Mesenchymal stem cell (in vitro differentiated cells and primary cell): ENCODE measurements around the gene HS1BP3.

Source experiments
- DNase-seq: peaks from one replicate; pipeline ENCODE4 v3.0.0-alpha.2; 2013
- H2AFZ ChIP-seq: one replicate; pipeline ENCODE4 v1.6.1; 2013; ENCODE audit warnings: low read depth, mild to moderate bottlenecking, control low read depth, inconsistent platforms, low read length, moderate library complexity
- H2AK5ac ChIP-seq: 2 replicates; pipeline ENCODE4 v1.6.1; 2013; ENCODE audit warnings: low read length, moderate library complexity, mild to moderate bottlenecking, inconsistent platforms; ENCODE audit not compliant: severe bottlenecking
- H2BK120ac ChIP-seq: one replicate; pipeline ENCODE4 v1.6.1; 2013; ENCODE audit warnings: low read depth, mild to moderate bottlenecking, inconsistent platforms, low read length, moderate library complexity
- H2BK12ac ChIP-seq, 2 experiments: one replicate each; pipeline ENCODE4 v1.6.1; 2013; ENCODE audit warnings: inconsistent platforms in 2 of 2, low read length in 2 of 2, mild to moderate bottlenecking in 2 of 2, moderate library complexity in 2 of 2, control low read depth in 1 of 2
- H2BK15ac ChIP-seq: one replicate; pipeline ENCODE4 v1.6.1; 2013; ENCODE audit warnings: mild to moderate bottlenecking, low read depth, inconsistent platforms; ENCODE audit not compliant: poor library complexity, severe bottlenecking
- H2BK5ac ChIP-seq: 2 replicates; pipeline ENCODE4 v1.6.1; 2013; ENCODE audit warnings: low read depth, mild to moderate bottlenecking, low read length, control low read depth, inconsistent platforms; ENCODE audit not compliant: poor library complexity, severe bottlenecking
- H3K14ac ChIP-seq, 2 experiments: one replicate each; pipeline ENCODE4 v1.6.1; 2013; ENCODE audit warnings: inconsistent platforms in 2 of 2, low read length in 2 of 2, control low read depth in 1 of 2, mild to moderate bottlenecking in 1 of 2, moderate library complexity in 1 of 2
- H3K18ac ChIP-seq, 2 experiments: one replicate each; pipeline ENCODE4 v1.6.1; 2013; ENCODE audit warnings: inconsistent platforms in 2 of 2, low read length in 2 of 2, control low read depth in 1 of 2, low read depth in 1 of 2, mild to moderate bottlenecking in 1 of 2
- H3K23ac ChIP-seq, 2 experiments: one replicate each; pipeline ENCODE4 v1.6.1; 2013; ENCODE audit warnings: inconsistent platforms in 2 of 2, low read length in 2 of 2, mild to moderate bottlenecking in 2 of 2, moderate library complexity in 2 of 2, control low read depth in 1 of 2
- H3K27ac ChIP-seq: 2 replicates; pipeline ENCODE4 v1.5.1; 2013; ENCODE audit warnings: mild to moderate bottlenecking, moderate library complexity, low read length, control low read depth, inconsistent platforms; ENCODE audit not compliant: poor library complexity, severe bottlenecking
- H3K27me3 ChIP-seq, 2 experiments: 2 replicates each; pipeline versions ENCODE4 v1.6.1 to v1.7.0; 2013; ENCODE audit warnings: low read length in 2 of 2, mild to moderate bottlenecking in 2 of 2, moderate library complexity in 2 of 2, control low read depth in 1 of 2, inconsistent platforms in 1 of 2; ENCODE audit not compliant: control insufficient read depth in 1 of 2, insufficient read depth in 1 of 2
- H3K36me3 ChIP-seq, 2 experiments: 2 replicates each; pipeline versions ENCODE4 v1.6.1 to v1.7.0; 2013; ENCODE audit warnings: low read length in 2 of 2, control low read depth in 1 of 2, inconsistent platforms in 1 of 2, low read depth in 1 of 2, mild to moderate bottlenecking in 1 of 2; ENCODE audit not compliant: insufficient read depth in 2 of 2, control insufficient read depth in 1 of 2
- H3K4ac ChIP-seq, 2 experiments: one replicate each; pipeline ENCODE4 v1.6.1; 2013; ENCODE audit warnings: inconsistent platforms in 2 of 2, low read length in 2 of 2, mild to moderate bottlenecking in 2 of 2, moderate library complexity in 2 of 2, control low read depth in 1 of 2, low read depth in 1 of 2
- H3K4me1 ChIP-seq: 2 replicates; pipeline ENCODE4 v1.6.1; 2013; ENCODE audit warnings: low read depth, low read length, control low read depth; ENCODE audit not compliant: control insufficient read depth, insufficient read depth
- H3K4me2 ChIP-seq: 2 replicates; pipeline ENCODE4 v1.6.1; 2013; ENCODE audit warnings: low read length, mild to moderate bottlenecking, inconsistent platforms; ENCODE audit not compliant: poor library complexity, severe bottlenecking
- H3K4me3 ChIP-seq, 2 experiments: 2 replicates each; pipeline versions ENCODE4 v1.5.1 to v1.7.0; 2013; ENCODE audit warnings: low read length in 2 of 2, mild to moderate bottlenecking in 2 of 2, control low read depth in 1 of 2, low read depth in 1 of 2; ENCODE audit not compliant: insufficient read depth in 1 of 2
- H3K79me1 ChIP-seq: replicated peaks from 2 replicates; pipeline ENCODE4 v1.6.1; 2013; ENCODE audit warnings: mild to moderate bottlenecking, control low read depth, low read length, inconsistent platforms; ENCODE audit not compliant: poor library complexity, severe bottlenecking
- H3K9ac ChIP-seq: 2 replicates; pipeline ENCODE4 v1.7.0; 2013; ENCODE audit warnings: mild to moderate bottlenecking, low read length, moderate library complexity
- H3K9me3 ChIP-seq: 2 replicates; pipeline ENCODE4 v1.7.0; 2013; ENCODE audit warnings: mild to moderate bottlenecking, low read length; ENCODE audit not compliant: control insufficient read depth
- H4K8ac ChIP-seq: one replicate; pipeline ENCODE4 v1.6.1; 2013; ENCODE audit warnings: inconsistent platforms, mild to moderate bottlenecking, low read length, moderate library complexity
- H4K91ac ChIP-seq: one replicate; pipeline ENCODE4 v1.6.1; 2013; ENCODE audit warnings: mild to moderate bottlenecking, low read length, inconsistent platforms
- WGBS: methylation state at CpG from one replicate; pipeline ENCODE4 v1.1.7; 2013; ENCODE audit warnings: mixed read lengths; 5-methylcytosine and 5-hydroxymethylcytosine counted together

HS1BP3 gene

GRCh38 chr2:20624156-20624883 is 26.6 kb downstream of the HS1BP3 start:
- 97% methylated on average over 20 of the region's 20 CpGs for WGBS
- no peak overlapping the region for H3K14ac ChIP-seq
- no peak overlapping the region for H3K18ac ChIP-seq
- H2BK120ac ChIP-seq = no peak overlapping the region
- no peak overlapping the region for H4K91ac ChIP-seq
- no peak overlapping the region for H2BK5ac ChIP-seq
- no peak overlapping the region for H4K8ac ChIP-seq
- no peak overlapping the region for H3K23ac ChIP-seq
- H2AK5ac ChIP-seq = peak overlapping the region; percentile 89
- H3K4me3 ChIP-seq = no peak overlapping the region
- H3K27me3 ChIP-seq = no peaks in the 10 kb centered on the region
- H3K4ac ChIP-seq = no peak overlapping the region
- H3K36me3 ChIP-seq = peaks cover 46 to 59% of the 10 kb centered on the region in 2 experiments
- no peak overlapping the region for H3K9ac ChIP-seq
- no peak overlapping the region for H2BK15ac ChIP-seq
- no peak overlapping the region for H3K4me2 ChIP-seq
- DNase-seq = no peak
- no peak overlapping the region for H3K27ac ChIP-seq
- H2BK12ac ChIP-seq = peak overlapping the region; percentile 15 to 18
- H2AFZ ChIP-seq = no peak overlapping the region
- H3K79me1 ChIP-seq = peaks cover 1% of the 10 kb centered on the region
- H3K9me3 ChIP-seq = no peaks in the 10 kb centered on the region
- peaks cover 59% of the 10 kb centered on the region for H3K4me1 ChIP-seq

GRCh38 chr2:20623741-20624155 is 27.1 kb downstream of the HS1BP3 start:
- Histone ChIP-seq H2AFZ (no peak overlapping the region), H2BK120ac (no peak overlapping the region), H3K9me3 (no peaks in the 10 kb centered on the region), H3K4ac (no peak overlapping the region), H4K8ac (no peak overlapping the region), H3K4me2 (no peak overlapping the region), H3K27me3 (no peaks in the 10 kb centered on the region), H3K79me1 (peaks cover 1% of the 10 kb centered on the region), H2BK5ac (no peak overlapping the region), H3K4me3 (no peak overlapping the region), H4K91ac (no peak overlapping the region), H3K18ac (no peak overlapping the region), H3K23ac (no peak overlapping the region), H3K9ac (no peak overlapping the region), H2BK12ac (no peak overlapping the region), H3K27ac (no peak overlapping the region), H2AK5ac (peak overlapping the region; percentile 89), H3K14ac (no peak overlapping the region), H3K4me1 (peaks cover 60% of the 10 kb centered on the region), H2BK15ac (no peak overlapping the region), H3K36me3 (peaks cover 50 to 54% of the 10 kb centered on the region in 2 experiments)
- WGBS = 90% methylated on average over 7 of the region's 7 CpGs
- no peak for DNase-seq

- H3K9ac ChIP-seq = no peak overlapping the region
- WGBS = 72% methylated on average over 5 of the region's 10 CpGs
- H3K9me3 ChIP-seq = no peaks in the 10 kb centered on the region
- H2BK15ac ChIP-seq = no peak overlapping the region
- peaks cover 52% of the 10 kb centered on the region in 2 experiments for H3K36me3 ChIP-seq
- DNase-seq = no peak
- H3K27me3 ChIP-seq = no peaks in the 10 kb centered on the region
- no peak overlapping the region for H4K8ac ChIP-seq
- no peak overlapping the region for H3K27ac ChIP-seq
- H3K4me1 ChIP-seq = peaks cover 62% of the 10 kb centered on the region
- H4K91ac ChIP-seq = no peak overlapping the region
- no peak overlapping the region for H3K4ac ChIP-seq
- H3K4me2 ChIP-seq = no peak overlapping the region
- no peak overlapping the region for H3K14ac ChIP-seq
- H2AFZ ChIP-seq = no peak overlapping the region
- H2AK5ac ChIP-seq = peak overlapping the region; percentile 14
- no peak overlapping the region for H2BK120ac ChIP-seq
- peaks cover 1% of the 10 kb centered on the region for H3K79me1 ChIP-seq
- H3K18ac ChIP-seq = no peak overlapping the region
- no peak overlapping the region for H2BK5ac ChIP-seq
- H2BK12ac ChIP-seq = no peak overlapping the region
- H3K4me3 ChIP-seq = no peak overlapping the region
- no peak overlapping the region for H3K23ac ChIP-seq
Measured at GRCh38 chr2:20623241-20623640, 27.7 kb downstream of the HS1BP3 start.

GRCh38 chr2:20622731-20623130 is 28.2 kb downstream of the HS1BP3 start:
- H2BK15ac ChIP-seq = no peak overlapping the region
- H2BK120ac ChIP-seq = no peak overlapping the region
- H3K23ac ChIP-seq = no peak overlapping the region
- H3K14ac ChIP-seq = no peak overlapping the region
- H4K91ac ChIP-seq = no peak overlapping the region
- no peaks in the 10 kb centered on the region for H3K9me3 ChIP-seq
- H3K18ac ChIP-seq = no peak overlapping the region
- H3K4me3 ChIP-seq = no peak overlapping the region
- no peak overlapping the region for H3K27ac ChIP-seq
- no peak overlapping the region for H4K8ac ChIP-seq
- WGBS = 64% methylated on average over 10 of the region's 10 CpGs
- no peak overlapping the region for H2BK12ac ChIP-seq
- no peak overlapping the region for H3K9ac ChIP-seq
- H2BK5ac ChIP-seq = no peak overlapping the region
- no peak overlapping the region for H3K4me2 ChIP-seq
- no peak overlapping the region for H2AFZ ChIP-seq
- DNase-seq = no peak
- H3K4me1 ChIP-seq = peaks cover 63% of the 10 kb centered on the region
- peak overlapping the region; percentile 14 for H2AK5ac ChIP-seq
- H3K79me1 ChIP-seq = peaks cover 1% of the 10 kb centered on the region
- H3K4ac ChIP-seq = no peak overlapping the region
- H3K27me3 ChIP-seq = no peaks in the 10 kb centered on the region
- H3K36me3 ChIP-seq = peaks cover 52% of the 10 kb centered on the region in 2 experiments
